HCT116 (cell line): ENCODE results near the gene CLVS2. TPM values are rescaled to one million over a fixed set of nuclear protein-coding genes. Genes with fewer than 3 reads are reported as not detected.

Experiments
- ATAC-seq: fragments of 200-7000 bp; cut with Tn5 transposase; 2 replicates; pipeline ENCODE4 v1.9.1; 2020; ENCODE audit warnings: mild to moderate bottlenecking, moderate library complexity
- BruUV-seq: library from RNA; stranded (reverse); fragments of 400-500 nt; replicated peaks from 2 replicates; lab custom pipeline; 2021; lab: Mats Ljungman, UMichigan
- CTCF ChIA-PET: fragments of 300-600 bp; sonication (Branson Sonifier 250); formaldehyde crosslinking; loops from one replicate; lab custom pipeline; 2021; ENCODE audit warnings: antibody characterized with exemption; lab: Charles Lee
- POLR2A ChIA-PET: fragments of 300-600, 350-600 bp; sonication (Branson Sonifier 250); formaldehyde crosslinking; loops from one replicate; lab custom pipeline; 2021; ENCODE audit warnings: antibody characterized with exemption; lab: Charles Lee
- RAD21 ChIA-PET, 2 experiments: fragments of 300-600 bp; sonication (Branson Sonifier 250); formaldehyde crosslinking; loops; one replicate each; lab custom pipeline; 2023; ENCODE audit warnings: low total read pairs in 2 of 2; ENCODE audit not compliant: uncharacterized antibody in 2 of 2, unreplicated experiment in 2 of 2, low non-redundant PET in 1 of 2; lab: Charles Lee
- DNase-seq: peaks from one replicate; pipeline ENCODE4 v3.0.0-alpha.2; 2010; ENCODE audit warnings: low read depth, low spot score
- H2AFZ ChIP-seq: fragments of 200-600 bp; shearing (Covaris generic), sonication (generic); 2 replicates; pipeline ENCODE4 v1.6.1; 2017; ENCODE audit warnings: low read depth, mixed run types, mixed read lengths, antibody characterized with exemption, low read length; ENCODE audit not compliant: poor library complexity, severe bottlenecking
- H3K27ac ChIP-seq: 2 replicates; pipeline ENCODE4 v1.5.1; 2012; ENCODE audit warnings: low read depth, low read length
- H3K27me3 ChIP-seq: fragments of 200-600 bp; sonication (generic); 2 replicates; pipeline ENCODE4 v1.6.1; 2016; ENCODE audit warnings: mixed run types, low read length, mixed read lengths; ENCODE audit not compliant: insufficient read depth
- H3K36me3 ChIP-seq, 2 experiments: fragments of 200-500 bp in 1 of 2; fragments of 200-600 bp in 1 of 2; sonication (Bioruptor generic) in 1 of 2; sonication (generic) in 1 of 2; 2 replicates each; pipeline versions ENCODE4 v1.5.1 to v1.6.1; 2014 to 2016; ENCODE audit warnings: low read length in 2 of 2, inconsistent platforms in 1 of 2, mixed read lengths in 1 of 2, mixed run types in 1 of 2; ENCODE audit not compliant: insufficient read depth in 2 of 2, control insufficient read depth in 1 of 2
- H3K4me1 ChIP-seq, 2 experiments: fragments of 200-600 bp in 1 of 2; sonication (generic) in 1 of 2; 2 replicates each; pipeline versions ENCODE4 v1.5.1 to v1.6.1; 2012 to 2017; ENCODE audit warnings: low read length in 2 of 2, inconsistent platforms in 1 of 2, mild to moderate bottlenecking in 1 of 2, mixed read lengths in 1 of 2, mixed run types in 1 of 2, moderate library complexity in 1 of 2; ENCODE audit not compliant: insufficient read depth in 2 of 2, control insufficient read depth in 1 of 2
- H3K4me2 ChIP-seq: fragments of 200-600 bp; sonication (generic); 2 replicates; pipeline ENCODE4 v1.6.1; 2017; ENCODE audit warnings: mixed run types, low read length, mixed read lengths
- H3K4me3 ChIP-seq, 2 experiments: fragments of 200-600 bp in 1 of 2; sonication (generic) in 1 of 2; replicated peaks in 1 of 2; 2 replicates each; pipeline ENCODE4 v1.5.1; 2011 to 2016; ENCODE audit warnings: low read length in 2 of 2, control low read depth in 1 of 2, low read depth in 1 of 2, mild to moderate bottlenecking in 1 of 2, mixed read lengths in 1 of 2, mixed run types in 1 of 2
- H3K79me2 ChIP-seq: fragments of 200-600 bp; sonication (generic); 2 replicates; pipeline ENCODE4 v1.6.1; 2017; ENCODE audit warnings: mild to moderate bottlenecking, mixed run types, low read length, moderate library complexity, mixed read lengths; ENCODE audit not compliant: insufficient read depth
- H3K9ac ChIP-seq: fragments of 200-600 bp; sonication (generic); 2 replicates; pipeline ENCODE4 v1.6.1; 2016; ENCODE audit warnings: low read length, mixed read lengths
- H3K9me2 ChIP-seq: fragments of 200-600 bp; sonication (generic), shearing (Covaris generic); 2 replicates; pipeline ENCODE4 v1.6.1; 2017; ENCODE audit warnings: mixed run types, mild to moderate bottlenecking, moderate library complexity; ENCODE audit not compliant: insufficient read depth
- H3K9me3 ChIP-seq, 2 experiments: fragments of 200-500 bp in 1 of 2; fragments of 200-600 bp in 1 of 2; sonication (Bioruptor generic) in 1 of 2; sonication (generic) in 1 of 2; 2 replicates each; pipeline ENCODE4 v1.6.1; 2014 to 2017; ENCODE audit warnings: low read length in 2 of 2, mixed read lengths in 2 of 2, inconsistent platforms in 1 of 2, low read depth in 1 of 2, mild to moderate bottlenecking in 1 of 2, mixed run types in 1 of 2, moderate library complexity in 1 of 2; ENCODE audit not compliant: control insufficient read depth in 1 of 2, insufficient read depth in 1 of 2
- H4K20me1 ChIP-seq: fragments of 200-600 bp; sonication (generic), shearing (Covaris generic); 2 replicates; pipeline ENCODE4 v1.6.1; 2017; ENCODE audit warnings: mixed run types, mild to moderate bottlenecking, moderate library complexity; ENCODE audit not compliant: insufficient read depth
- CEBPB ChIP-seq: IDR thresholded peaks from 2 replicates; pipeline ENCODE4 v1.6.1; 2012; ENCODE audit warnings: low read depth
- CTCF ChIP-seq, 3 experiments: fragments of 200-600 bp in 1 of 3; sonication (generic) in 1 of 3; IDR thresholded peaks in 2 of 3; conservative IDR thresholded peaks in 1 of 3; 2 replicates each; pipeline ENCODE4 v1.5.1; 2012 to 2017; ENCODE audit warnings: low read depth in 2 of 3, low read length in 2 of 3, antibody characterized with exemption in 1 of 3, borderline replicate concordance in 1 of 3, control low read depth in 1 of 3, mild to moderate bottlenecking in 1 of 3, mixed read lengths in 1 of 3, mixed run types in 1 of 3, moderate library complexity in 1 of 3; ENCODE audit not compliant: insufficient read depth in 1 of 3
- EGR1 ChIP-seq: IDR thresholded peaks from 2 replicates; pipeline ENCODE4 v1.6.1; 2012; ENCODE audit warnings: low read depth
- ELF1 ChIP-seq: IDR thresholded peaks from 2 replicates; pipeline ENCODE4 v1.6.1; 2012; ENCODE audit warnings: low read depth, borderline replicate concordance
- EZH2 ChIP-seq: fragments of 200-600 bp; sonication (generic); IDR thresholded peaks from 2 replicates; pipeline ENCODE4 v1.6.1; 2017; ENCODE audit warnings: antibody characterized with exemption, mixed run types
- MAX ChIP-seq: IDR thresholded peaks from 2 replicates; pipeline ENCODE4 v1.6.1; 2012
- POLR2A ChIP-seq: IDR thresholded peaks from 2 replicates; pipeline ENCODE4 v1.7.0; 2011; ENCODE audit warnings: borderline replicate concordance; ENCODE audit not compliant: insufficient read depth, insufficient read length; ENCODE audit errors: extremely low read depth
- REST ChIP-seq: IDR thresholded peaks from 2 replicates; pipeline ENCODE4 v1.6.1; 2012; ENCODE audit warnings: low read depth
- SIN3A ChIP-seq: IDR thresholded peaks from 2 replicates; pipeline ENCODE4 v1.6.1; 2012; ENCODE audit warnings: low read depth
- SP1 ChIP-seq: IDR thresholded peaks from 2 replicates; pipeline ENCODE4 v1.6.1; 2012; ENCODE audit warnings: low read depth
- TCF7L2 ChIP-seq: IDR thresholded peaks from 2 replicates; pipeline ENCODE4 v1.7.0; 2011; ENCODE audit warnings: borderline replicate concordance, inconsistent platforms; ENCODE audit not compliant: insufficient read depth, insufficient read length; ENCODE audit errors: extremely low read depth
- ZBTB33 ChIP-seq: IDR thresholded peaks from 2 replicates; pipeline ENCODE4 v1.6.1; 2011; ENCODE audit warnings: mild to moderate bottlenecking, low read length, moderate library complexity; ENCODE audit not compliant: insufficient replicate concordance; ENCODE audit errors: extremely low read depth
- ZFX ChIP-seq: fragments of 450-650 bp; IDR thresholded peaks from 2 replicates; pipeline ENCODE4 v1.6.1; 2017
- intact Hi-C: fragments of 100-400 bp; cut with micrococcal nuclease; formaldehyde crosslinking; loops from 2 replicates; pipeline ENCODE4 v1.10.0; 2022
- total RNA-seq: library from RNA; stranded (reverse); gene quantifications from one replicate; pipeline ENCODE4 v1.2.1, GENCODE V29; 2021; ENCODE audit not compliant: unreplicated experiment

CLVS2 gene
- total RNA-seq, 1 experiment from 2014 or later: not detected

- CTCF ChIA-PET: no interaction called here
- Histone ChIP-seq H3K27ac (no peak overlapping the region), H3K9me2 (no peaks in the 10 kb centered on the region), H2AFZ (no peak overlapping the region), H3K36me3 (no peaks in the 10 kb centered on the region), H3K9me3 (no peaks in the 10 kb centered on the region), H3K27me3 (peaks cover 3% of the 10 kb centered on the region; the same call in 1 of the 2 replicates), H3K79me2 (no peaks in the 10 kb centered on the region), H3K4me3 (no peak overlapping the region), H3K4me1 (no peaks in the 10 kb centered on the region), H3K9ac (no peak overlapping the region), H4K20me1 (no peaks in the 10 kb centered on the region), H3K4me2 (no peak overlapping the region)
- BruUV-seq: no TSS peak
- intact Hi-C loops: no loop called here
- ATAC-seq (no peak), DNase-seq (no peak)
- POLR2A ChIA-PET: no interaction called here
- RAD21 ChIA-PET: no interaction called here
- no peak for TF ChIP-seq CTCF (IDR thresholded peaks at IDR 0.05 in 2 of 3, conservative IDR thresholded peaks at IDR 0.05 in 1 of 3; ENCODE audit: borderline replicate concordance in 1 of 3, insufficient read depth in 1 of 3, low read depth in 2 of 3, low read length in 2 of 3)
- TF ChIP-seq TCF7L2: no peak
- TF ChIP-seq ELF1: no peak
- no peak for TF ChIP-seq EGR1
- TF ChIP-seq SIN3A: no peak
Measured at GRCh38 chr6:123055256-123055655, 59.2 kb downstream of the CLVS2 start.

- no TSS peak for BruUV-seq
- Histone ChIP-seq H3K4me1 (no peaks in the 10 kb centered on the region), H3K27me3 (peaks cover 15% of the 10 kb centered on the region), H3K9me3 (no peaks in the 10 kb centered on the region), H2AFZ (no peak overlapping the region), H3K27ac (no peak overlapping the region), H3K9ac (no peak overlapping the region), H4K20me1 (no peaks in the 10 kb centered on the region; the same call in 1 of the 2 replicates), H3K9me2 (no peaks in the 10 kb centered on the region), H3K4me2 (no peak overlapping the region), H3K79me2 (no peaks in the 10 kb centered on the region), H3K4me3 (no peak overlapping the region), H3K36me3 (no peaks in the 10 kb centered on the region)
- ChIA-PET POLR2A (no interaction called here), CTCF (no interaction called here), RAD21 (no interaction called here)
- intact Hi-C loops: no loop called here
- no peak for DNase-seq
- no peak for ATAC-seq
- TF ChIP-seq REST (no peak), POLR2A (no peak), TCF7L2 (no peak), ZFX (no peak), MAX (no peak), EGR1 (no peak), CEBPB (no peak), EZH2 (no peak), ZBTB33 (no peak), SP1 (no peak)
Measured at GRCh38 chr6:123062670-123063069, 66.6 kb downstream of the CLVS2 start.
